ENCODE measurements around the gene FOXJ3.

Gene FOXJ3

DNA sequence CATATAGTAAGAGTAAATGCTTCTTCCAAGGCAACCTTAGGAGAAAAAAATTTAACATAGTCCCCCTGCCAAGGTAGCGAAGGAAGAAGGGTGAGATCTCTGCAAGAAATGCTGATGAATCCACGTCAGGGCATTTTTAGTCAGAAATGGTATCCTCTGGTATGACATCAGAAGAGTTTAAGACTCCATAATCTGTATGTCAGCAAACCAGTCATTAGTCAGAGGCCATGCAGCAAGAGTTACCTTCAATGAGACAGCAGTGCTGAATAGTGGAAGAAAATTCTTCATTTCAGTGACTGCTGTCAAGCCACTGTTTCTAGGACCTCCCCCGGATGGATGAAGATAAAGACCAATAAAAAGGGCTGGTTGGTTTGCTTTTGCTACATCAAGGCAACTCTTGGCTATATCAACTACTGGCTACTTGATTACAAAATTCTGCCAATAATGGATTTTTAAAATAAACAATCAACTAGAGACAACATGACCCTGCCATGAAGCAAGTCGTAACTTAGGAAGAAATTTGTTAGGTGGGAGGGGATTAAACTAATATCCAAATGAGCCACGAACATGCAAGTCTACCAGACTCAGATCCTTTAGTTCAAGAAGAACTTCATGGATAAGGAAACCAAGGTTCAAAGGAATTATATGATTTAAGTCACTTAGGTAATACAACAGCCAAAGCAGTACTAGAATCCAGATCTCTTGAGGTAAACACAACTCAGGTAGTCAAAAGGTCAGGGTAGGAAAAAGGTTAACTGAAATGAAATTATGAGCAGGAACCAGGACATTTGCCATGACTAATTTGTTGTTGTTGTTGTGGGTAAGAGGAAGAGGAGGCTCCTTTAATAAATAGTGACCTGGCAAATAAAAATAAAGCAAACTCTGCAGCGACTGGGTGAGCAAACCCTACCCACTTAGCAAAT lies 144.8 kb downstream of the FOXJ3 start:
- DNase-seq (no peak), ATAC-seq (no peak)

DNA sequence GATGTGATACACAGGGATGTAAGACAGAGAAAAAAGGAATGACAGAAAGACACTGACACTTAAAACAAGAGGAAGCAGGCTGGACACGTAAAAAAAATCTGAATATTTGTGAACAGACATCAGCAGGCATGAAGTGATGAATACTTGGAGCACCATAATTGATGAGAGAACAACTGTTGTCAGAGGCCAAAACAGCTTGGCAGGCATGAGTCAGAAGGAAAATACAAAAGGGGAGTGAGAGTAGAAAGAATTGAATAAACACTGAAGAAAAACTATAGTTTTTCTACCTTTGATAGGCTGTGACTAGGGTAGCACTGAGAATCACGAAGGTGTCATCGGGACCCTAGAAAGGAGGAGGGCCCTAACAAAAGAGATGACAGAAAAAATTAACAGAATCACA lies 148.9 kb downstream of the FOXJ3 start:
- ATAC-seq (no peak), DNase-seq (no peak)

DNA sequence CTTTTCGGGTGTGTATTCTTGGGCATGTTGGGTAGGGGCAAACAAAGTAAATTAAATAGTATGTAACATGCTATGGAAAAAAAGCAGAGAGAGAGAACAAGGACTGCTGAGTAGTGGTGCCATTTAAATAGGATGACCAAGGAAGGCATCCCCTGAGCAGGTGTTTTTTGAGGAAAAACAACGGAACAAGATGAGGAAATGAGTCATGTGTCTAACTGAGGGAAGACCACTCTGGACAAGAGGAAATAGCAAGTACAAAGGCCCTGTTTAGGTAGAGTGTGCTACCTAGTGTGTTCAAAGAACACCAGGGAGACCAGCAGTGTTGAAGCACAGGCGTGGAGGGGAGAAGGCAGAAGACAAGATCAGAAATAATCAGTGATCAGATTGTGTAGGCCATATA lies 150.4 kb downstream of the FOXJ3 start:
- no peak for DNase-seq

DNA sequence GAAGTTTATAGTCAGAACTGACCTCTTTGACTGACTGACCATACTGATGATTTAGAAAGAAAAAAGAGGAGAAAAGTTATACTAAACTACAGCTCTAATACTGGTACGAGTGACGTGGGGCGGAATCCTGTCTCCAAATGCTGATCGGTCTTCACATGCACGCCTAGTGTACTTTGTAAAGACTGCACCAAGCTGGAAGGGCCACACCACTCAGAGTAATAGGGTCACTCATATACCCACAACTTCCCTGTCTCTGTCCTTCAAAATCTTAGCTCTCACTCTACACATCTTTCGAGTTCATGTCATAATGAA lies 151.1 kb downstream of the FOXJ3 start:
- ATAC-seq (no peak), DNase-seq (no peak)

More for the DNA sequence above, 150.4 kb downstream of the FOXJ3 start:
- ATAC-seq, result no peak

DNA sequence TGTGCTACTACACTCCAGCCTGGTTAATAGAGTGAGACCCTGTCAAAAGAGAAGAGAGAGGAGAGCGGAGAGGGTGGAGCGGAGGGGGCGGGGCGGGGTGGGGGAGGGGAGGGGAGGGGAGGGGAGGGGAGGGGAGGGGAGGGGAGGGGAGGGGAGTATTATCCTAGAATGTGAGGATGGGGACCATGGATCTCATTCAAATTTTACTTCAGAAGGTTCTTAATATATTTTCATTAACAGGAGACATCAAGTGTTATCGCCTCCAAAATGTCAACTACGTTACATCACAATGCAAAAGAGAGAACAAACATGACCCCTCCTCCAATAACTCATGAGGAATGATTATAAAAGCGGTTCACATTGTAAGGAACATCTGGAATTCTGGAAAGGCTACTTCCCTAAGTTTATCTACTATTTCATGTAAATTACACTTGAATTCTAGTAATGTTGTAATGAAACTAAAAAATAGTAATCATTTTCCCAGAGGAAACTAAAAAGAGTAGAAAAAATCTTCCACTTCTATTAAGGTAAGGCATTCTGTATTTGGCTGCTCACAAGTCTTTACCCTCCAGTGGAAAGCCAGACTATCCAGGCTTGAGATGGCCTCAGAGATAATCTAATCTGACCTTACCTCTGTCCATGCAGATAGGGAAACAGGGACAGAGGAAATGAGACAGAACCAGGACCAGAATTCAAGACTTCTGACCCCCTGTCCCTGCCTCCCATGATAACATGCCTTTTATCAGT lies 151.7 kb downstream of the FOXJ3 start:
- ATAC-seq, result no peak

DNA sequence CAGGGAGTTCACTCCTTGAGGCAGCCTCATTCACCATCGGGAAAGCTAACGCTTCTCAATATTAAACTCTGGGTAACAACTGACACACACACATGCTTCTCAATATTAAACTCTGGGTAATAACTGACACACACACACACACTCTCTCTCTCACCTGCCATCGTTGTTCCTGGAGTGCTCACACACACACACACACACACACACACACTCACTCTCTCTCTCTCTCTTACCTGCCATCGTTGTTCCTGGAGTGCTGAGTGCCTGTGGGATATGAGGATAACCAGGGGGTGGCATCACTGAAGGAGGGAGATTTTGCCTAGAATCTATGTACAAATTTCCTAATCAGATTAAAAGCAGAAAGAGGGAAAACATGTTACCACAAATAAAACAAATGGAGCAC lies 153.3 kb downstream of the FOXJ3 start:
- DNase-seq, result no peak

More for the DNA sequence above, 151.7 kb downstream of the FOXJ3 start:
- DNase-seq, result no peak

DNA sequence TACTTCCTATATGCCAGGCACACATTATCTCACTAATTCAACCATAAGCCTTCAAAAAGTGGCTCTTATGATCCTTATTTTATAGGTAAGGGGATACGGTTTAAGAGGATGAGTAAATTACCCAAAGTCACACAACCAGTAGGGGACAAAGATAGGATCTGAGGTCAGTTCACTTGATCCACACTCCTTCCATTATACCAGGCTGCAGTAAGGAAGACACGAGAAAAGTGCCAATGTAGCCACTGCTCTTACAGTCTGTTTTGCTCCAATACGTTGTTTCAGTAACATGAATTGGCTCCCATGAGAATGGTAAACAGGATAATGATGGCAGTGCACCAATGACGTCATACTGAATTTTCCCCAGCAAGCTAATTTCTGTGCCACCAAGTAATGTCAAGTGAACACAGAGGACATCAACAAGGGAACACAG lies 155.1 kb downstream of the FOXJ3 start:
- DNase-seq (no peak), ATAC-seq (no peak)

More for the DNA sequence above, 153.3 kb downstream of the FOXJ3 start:
- no peak for ATAC-seq

DNA sequence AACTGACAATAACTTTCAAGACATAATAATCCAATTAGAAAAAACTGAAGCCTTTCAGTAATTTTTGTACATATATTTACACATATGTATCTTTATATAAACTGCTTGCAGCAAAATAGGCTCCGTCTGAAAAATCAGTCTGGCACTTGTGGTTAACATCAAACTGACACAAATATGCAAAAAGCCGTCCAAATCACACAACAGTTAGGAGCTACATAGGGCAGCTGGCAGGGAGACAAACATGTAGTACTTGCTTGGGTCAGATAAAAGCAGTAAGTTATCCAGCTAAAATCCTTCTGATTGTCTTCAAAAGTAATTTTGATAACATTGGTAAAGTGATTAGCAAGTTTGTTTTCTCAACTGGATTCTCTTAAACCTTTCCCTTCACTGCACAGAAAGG lies 155.8 kb downstream of the FOXJ3 start:
- DNase-seq, result no peak
- no peak for ATAC-seq

DNA sequence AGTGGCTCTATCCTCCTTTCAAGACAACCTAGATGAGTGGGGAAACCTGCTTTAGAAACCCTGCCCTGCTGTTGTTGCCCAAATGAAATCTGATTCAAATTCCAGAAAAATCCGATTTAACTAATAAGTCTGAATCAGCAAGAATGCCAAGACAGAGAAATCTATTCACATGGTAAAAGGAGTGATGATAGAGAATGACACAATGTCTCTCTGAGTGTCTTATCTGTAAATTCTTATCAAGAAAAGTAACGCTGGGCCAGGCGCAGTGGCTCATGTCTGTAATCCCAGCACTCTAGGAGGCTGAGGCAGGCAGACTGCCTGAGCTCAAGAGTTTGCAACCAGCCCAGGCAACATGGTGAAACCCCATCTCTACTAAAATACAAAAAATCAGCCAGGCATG lies 156.8 kb downstream of the FOXJ3 start:
- DNase-seq (no peak), ATAC-seq (no peak)

DNA sequence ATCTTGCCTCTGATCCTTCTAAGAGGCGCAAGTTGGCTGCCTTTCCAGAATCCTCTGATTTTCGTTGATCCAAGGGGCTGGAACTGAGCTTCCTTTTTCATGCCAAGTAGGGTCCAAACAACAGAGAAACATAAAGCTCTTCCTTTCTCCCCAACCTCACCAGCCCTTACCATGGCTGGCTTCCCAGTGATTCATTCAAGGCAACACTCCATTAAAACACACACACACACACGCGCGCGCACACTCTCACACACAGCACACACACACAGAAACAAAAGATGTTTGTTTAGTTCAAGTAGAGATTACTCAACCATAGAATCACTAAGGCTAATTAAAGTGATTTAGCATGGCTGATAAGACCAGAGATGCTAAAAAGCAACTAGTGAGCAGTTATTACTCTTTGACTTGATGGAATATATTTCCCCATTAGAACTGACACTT lies 157.5 kb downstream of the FOXJ3 start:
- ATAC-seq (no peak), DNase-seq (no peak)

DNA sequence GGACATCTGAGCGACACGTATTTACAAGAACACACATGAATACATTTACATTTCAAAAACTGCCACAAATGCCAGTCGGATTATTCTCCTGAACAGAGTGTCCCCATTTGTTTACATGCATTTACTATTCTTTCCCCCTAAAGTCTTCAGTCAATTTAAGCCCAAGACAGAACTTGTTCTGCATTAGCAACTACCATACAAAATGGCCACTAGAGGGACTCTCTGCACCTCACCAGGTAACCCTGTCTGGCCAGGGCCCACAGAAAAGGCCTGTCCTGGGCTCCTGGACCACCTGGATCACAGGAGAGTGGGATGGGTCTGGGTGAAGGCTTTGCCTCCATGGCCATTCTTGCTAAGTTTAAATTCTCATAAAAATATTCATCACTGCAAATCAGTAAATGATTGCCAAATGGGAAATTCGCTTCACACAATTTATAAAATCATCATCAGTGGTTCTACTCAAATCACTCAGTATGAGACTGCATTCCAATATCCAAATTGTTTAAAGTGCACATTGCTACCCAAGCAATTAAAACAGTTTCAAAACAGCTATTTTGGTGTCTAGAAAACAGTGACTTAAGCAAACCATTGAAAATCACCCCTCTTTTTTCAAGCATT lies 158.0 kb downstream of the FOXJ3 start:
- no peak for DNase-seq

DNA sequence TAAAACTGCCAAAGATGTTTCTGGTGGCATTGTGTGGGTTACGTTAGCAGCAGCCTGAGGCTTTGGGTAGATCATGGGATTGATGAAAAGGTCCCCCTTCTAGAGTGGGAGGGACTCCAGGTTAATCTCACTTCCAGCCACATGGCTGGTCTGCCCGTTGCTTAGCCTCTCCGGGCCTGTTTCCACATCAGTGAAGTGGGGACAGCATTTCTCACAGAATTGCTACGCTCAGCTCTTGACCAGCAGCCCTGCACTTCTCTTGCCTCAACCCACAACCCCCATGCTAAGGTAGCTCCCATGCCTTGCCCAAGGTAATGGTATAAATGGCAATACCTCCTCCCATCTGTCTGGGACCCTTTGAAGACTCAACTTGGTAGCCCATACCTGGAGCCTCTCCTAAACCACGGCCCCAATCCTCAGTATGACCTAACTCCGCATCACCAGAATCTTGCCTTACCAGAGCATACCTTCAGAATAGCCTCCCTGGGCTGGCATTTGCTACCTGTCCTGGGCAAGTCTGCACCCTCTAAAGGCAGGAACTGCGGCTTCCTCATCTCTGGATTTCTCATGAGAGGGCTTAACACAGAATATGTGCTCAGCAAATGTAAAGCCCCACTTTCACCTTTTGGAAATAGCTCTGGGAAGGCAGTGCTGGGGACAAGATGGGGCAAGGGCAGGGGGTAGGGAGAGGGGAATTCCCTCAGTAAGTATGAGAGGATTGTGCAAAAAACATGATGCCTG lies 159.6 kb downstream of the FOXJ3 start:
- ATAC-seq (no peak), DNase-seq (no peak)

More for the DNA sequence above, 158.0 kb downstream of the FOXJ3 start:
- no peak for ATAC-seq

DNA sequence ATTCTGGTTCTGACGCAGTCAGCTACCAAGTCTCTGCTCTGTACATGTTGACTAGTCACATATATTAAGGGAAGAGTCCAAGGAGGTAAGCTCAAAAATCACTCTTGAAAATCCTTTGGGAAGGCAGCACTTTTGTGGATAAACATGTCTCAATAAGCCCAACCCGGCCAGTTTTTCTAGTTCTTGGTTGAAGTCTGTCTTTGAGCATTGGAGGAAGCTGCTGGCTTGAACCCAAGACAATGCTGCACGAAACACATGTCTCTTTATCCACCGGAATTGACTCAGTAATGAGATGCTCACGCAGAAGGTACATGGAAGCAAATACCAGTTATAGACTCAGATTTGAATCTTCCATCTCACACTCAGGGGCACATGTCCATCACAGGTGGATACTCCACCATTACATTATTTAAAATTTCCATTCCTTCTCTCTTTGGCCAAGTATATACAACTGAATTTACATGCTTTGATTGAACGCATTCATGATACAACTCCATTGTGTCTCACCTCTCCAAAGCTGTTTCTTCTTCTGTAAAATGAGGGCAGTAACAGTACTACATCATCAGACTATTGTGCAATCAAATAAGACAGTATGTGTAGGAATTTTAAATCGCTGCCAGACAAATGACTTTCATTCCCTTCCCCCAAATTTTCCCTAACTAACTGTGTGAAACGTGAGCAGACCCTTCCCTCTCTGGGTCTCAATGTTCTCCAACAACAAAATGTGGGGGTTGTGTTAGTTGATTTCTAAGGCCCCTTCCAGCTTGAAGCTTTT lies 160.9 kb downstream of the FOXJ3 start:
- DNase-seq, result no peak
- ATAC-seq, result no peak

DNA sequence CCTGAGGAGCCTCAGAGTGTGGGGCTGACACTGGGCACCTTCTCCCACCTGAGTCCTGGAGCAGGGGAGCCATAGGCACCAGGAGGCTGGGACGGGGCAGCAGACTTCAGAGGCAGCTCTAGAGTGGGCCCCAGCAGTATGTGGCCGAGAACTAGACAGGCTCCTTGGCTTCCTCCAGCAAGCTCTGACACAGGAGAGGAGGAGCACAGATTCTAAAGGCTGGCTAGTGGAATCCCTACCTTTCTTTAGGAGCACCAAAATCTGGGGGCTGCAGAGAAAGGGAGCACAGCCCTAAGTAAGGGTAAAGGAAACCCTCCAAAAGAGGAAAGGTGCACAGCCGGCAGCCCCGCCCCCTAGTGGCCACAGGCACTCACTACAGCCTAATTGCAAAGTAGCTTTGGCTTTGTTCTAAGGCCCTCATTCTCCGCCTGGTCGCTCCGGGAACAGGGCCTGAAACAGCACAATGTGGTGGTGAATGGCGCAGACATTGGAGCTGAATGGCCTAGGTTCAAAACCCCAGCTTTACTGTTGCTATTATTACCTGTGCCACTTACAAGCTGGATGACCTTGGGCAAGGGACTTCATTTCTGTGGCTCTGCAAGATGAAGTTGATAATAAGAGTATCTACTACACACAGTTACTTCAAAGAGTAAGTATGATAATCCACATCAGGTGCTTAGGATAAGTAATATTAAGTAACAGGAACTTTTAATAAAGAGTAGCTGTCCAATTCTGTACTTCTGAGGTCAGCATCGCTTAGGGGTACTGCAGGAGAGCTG lies 161.7 kb downstream of the FOXJ3 start:
- DNase-seq, result peak; percentile 69
- ATAC-seq, result peak; percentile 48

DNA sequence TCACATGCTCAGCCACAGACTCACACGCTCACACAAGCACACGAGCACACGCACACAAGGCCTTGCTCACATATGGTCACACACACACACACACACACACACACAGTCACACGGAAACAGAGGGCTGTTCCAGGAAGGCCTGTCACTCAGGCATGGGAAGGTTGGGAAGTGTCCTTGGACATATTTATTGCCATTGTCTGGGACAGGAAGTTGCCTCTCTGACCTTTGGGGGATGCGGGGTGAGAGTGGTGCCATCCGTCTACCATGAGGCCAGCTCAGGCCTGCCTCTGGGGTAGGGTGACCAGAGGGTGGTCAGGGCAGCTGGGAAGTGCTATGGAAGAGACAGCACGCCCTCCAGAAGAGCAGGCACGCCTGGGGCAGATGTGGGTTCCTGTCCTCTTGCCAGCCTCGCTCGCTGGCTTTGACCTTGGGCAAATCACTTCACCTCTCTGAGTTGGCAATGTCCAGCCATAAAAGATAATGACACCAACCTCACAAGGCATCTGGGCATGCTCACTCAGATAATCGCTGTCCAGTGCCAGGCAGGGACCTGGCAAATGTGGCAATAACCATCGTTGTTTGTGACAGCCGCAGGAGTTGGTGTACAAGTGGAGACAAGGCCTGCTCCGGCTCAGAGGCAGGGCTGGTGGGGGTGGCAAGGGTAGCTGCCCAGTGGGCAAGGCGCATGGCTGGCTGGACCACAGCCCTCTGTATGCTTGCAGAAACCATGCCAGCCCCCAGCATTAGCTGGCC lies 162.5 kb downstream of the FOXJ3 start:
- DNase-seq (no peak), ATAC-seq (no peak)

DNA sequence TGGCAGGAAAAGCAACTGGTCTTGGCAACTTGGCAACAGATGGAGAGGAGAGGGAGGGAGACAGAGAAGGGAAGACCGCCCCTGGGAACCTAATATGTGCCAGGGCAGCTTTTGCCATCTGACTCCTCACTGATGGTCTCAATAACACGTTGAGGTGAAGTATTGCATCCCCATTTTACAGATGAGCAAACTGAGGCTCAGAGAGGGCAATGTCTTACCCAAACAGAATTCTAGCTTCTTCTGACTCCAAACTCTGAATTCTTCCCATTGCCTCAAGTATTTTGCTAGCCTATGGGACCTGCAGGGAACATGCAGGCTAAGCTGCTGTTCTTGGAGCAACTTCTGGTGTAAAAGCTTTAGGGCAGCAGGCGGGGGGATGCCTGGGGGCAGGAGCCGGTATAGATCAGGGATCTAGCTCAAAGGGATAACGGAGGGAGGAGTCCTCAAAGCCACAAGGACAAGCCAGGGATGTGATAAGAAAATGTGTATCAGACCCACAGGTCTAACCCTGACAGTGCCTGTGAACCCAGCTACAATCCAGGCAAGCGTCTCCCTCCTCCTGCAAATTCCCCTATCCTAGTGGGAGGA lies 163.3 kb downstream of the FOXJ3 start:
- ATAC-seq (no peak), DNase-seq (no peak)

DNA sequence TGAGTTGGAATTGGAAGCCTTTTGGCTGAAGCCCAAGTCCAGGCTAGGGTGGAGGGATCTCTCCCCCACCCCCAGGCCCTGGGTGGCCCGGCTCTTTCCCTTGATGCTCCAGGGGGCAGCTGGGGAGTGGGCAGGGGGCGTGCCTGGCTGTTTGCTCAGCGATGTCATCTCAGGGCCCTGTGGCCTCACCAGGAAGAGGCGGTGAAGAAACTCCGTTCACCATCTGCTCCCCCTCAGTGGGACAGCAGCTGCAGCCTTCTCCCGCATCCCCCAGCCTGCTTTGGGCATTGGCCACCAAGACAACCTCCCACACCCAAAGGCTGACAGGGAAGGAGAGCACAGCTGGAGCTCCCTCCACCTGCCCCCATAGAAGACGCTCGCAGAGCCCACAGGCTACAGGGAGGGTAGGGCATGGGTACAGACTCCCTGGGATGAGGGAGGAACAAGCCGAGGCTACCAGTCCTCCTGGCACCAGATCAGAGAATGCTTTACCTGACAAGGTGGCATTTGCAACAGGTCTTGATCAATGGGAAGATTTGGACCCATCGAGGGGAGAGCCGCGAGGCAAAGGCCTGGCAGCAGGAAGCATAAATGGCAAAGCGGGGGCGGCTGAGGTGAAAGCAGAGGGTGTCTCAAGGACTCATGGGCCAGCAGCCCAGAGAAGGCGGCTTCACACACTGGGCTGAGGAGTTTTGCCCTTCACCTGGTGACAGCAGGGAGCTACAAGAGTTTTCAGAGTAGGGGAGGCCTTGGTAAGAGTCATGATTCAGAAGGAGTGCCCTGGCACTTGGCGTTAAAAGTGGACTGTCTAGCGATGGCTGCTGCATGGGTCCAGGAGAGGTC lies 164.0 kb downstream of the FOXJ3 start:
- ATAC-seq, result no peak
- DNase-seq, result no peak

DNA sequence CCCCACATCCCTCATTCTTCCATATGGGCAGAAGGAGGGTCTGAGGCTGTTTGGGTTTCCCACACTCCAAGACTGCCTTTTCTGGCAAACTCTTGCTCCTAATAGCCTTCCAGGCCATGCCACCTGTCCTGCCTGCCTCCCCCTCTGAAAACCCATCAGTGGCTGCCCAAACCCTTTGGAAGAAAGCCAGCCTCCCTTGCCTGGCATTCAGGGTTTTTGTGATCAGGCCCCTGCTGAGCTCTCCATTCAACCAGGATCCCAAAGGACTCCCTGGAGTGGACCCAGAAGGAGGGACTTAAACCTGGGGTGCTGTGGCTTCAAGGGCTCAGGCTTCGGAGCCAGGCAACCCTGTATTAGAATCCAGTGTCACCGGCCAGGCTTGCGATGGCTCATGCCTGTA lies 166.3 kb downstream of the FOXJ3 start:
- DNase-seq (no peak), ATAC-seq (no peak)

DNA sequence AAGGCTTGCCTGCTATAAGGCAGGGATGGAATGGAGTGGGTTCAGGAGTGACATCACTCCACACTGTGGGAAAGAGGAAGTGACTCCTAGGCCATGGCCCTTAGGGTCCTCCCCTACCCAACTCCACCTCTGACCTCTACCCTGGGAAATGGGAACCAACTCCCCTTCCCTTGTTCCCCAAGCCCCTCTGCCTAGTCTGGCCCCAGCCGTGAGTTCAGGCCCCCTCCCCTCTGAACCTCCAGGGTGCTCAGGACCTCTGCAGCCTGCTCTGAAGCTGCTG lies 166.7 kb downstream of the FOXJ3 start:
- no peak for DNase-seq
- ATAC-seq, result no peak

Data from stimulated activated naive CD8-positive, alpha-beta T cell treated with anti-CD3 and anti-CD28 coated beads, Interleukin-15, Interleukin-2, amounts not matched to agents 100 U/mL and 50 U/mL, for 24 hours (primary cell).